ENCODE results near the gene GHR.

GHR gene

DNA sequence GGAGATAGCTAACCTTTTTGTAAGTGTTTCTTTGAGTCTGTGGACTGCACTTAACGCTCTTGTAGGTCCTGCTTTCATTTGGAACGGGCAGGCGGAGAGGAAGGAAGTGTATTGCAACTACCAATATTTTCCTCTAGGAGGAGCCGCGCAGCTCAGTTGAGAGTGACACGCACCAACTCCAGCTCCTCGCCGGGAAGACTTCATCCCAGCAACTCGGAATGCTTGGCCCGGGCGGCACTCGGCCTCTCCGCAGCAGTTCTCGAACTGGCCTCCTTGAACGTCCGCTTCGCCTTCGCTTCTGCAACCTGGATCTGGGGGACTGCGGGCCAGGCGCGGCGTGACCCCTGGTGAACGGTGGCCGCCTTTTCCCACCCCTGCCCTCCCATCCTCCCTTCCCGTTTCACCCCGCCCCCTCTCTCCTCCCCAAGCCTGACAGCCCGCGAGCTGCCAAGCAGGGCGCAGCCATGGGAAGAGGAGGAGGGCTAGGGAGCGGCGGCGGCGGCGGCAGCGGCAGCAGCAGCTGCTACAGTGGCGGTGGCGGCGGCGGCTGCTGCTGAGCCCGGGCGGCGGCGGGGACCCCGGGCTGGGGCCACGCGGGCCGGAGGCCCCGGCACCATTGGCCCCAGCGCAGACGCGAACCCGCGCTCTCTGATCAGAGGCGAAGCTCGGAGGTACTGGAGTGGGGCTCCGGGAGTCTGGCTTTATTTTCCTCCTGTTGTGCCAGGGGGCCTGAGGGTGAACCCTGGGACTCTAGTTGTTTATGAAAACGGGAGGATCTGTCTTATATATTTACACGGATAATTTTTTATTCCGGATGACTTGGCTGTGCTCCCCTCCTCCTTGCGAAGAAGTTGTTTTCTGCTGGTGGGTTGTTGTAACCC is at the start of gene GHR:
Gene GHR, plus strand, starts transcription at position 155 of the 881 bp plus-strand sequence. CDS start 142,436 bp downstream, outside the sequence.
- DNase-seq (ENCODE audit: low read depth in 4 of 4, low spot score in 1 of 4), result no peak

DNA sequence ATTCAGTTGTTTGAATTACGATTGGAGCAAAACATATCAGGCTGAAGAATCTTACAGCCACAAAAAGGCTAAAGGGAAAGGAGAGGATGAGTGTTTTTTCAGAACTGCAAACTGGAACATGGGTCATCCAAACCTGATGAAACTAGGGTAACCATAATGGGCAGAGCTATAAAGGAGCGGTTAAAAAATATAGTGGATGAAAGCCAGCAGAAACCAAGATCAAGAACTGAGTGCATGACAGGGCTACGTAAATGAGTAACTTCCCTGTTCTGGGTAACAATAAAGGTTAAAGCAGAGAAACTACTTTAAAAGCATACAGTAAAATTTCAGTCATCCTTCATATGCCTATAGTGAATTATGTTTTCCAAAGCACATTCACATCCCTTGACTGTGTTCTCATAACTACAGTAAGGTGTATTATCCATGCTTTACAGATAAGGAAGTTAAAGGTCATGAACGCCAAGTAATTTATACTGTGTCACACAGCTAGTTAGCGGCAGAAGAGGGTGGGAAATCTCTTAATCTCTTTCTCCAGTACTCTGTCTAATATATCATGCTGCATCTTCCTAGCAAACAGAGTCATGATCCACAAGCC is 48.5 kb upstream of the GHR start:
- DNase-seq (ENCODE audit: low read depth in 4 of 4, low spot score in 1 of 4), result no peak

DNA sequence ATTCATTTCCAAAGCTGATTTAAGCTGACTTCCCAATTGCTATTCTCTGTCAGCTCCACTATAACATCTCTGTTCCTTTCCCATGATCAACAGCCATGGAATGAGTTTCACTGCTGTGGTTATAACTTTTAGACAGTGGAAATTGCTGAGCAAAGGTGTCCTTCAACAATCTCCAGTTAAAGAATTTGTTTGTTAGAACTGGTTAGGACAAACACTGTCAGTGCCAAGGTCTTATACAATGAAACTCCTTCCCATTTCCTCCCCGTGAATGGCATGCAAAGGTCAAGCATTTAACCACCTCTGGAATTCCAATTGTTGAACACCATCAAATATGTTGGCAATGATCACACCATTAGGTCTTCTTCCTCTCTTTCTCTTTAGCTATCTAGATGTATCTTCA is 45.7 kb upstream of the GHR start:
- DNase-seq (ENCODE audit: low read depth in 4 of 4, low spot score in 1 of 4), result no peak

DNA sequence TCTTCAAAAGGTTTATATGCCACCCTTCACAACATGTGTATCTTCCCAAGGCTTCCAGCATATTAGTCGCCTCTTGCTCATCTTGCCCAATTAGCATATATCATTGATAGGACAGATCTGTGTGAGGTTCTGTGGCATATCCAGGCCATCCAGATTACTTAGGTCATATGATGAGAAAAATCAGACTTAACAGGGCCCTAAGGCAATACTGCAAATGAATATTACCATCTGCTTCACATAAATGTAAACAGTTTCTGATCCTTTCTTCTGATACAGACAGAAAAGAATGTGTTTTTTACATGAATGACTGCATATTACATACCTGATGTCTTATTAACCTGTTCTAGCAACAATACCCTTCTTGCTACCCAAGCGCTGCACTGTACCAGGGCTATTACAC is 41.3 kb upstream of the GHR start:
- DNase-seq (ENCODE audit: low read depth in 4 of 4, low spot score in 1 of 4), result no peak

DNA sequence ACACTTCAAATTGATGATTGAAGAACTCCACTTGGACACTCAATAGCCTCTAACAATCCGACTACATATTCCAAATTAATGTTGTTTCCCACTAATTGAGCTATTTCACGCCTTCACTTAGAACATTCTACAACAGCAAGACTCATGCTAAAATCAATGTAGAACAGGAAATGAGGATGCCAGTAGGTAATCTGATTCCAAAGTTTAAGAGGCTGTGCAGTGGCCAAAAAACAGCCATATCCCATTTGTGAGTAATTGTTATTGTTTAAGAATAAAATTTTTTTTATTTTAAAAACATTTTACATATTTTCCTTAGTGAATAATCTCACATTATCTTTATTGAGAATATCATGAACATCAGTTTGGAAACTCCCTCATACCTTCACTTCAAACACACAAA is 35.7 kb upstream of the GHR start:
- no peak for DNase-seq (ENCODE audit: low read depth in 4 of 4, low spot score in 1 of 4)

DNA sequence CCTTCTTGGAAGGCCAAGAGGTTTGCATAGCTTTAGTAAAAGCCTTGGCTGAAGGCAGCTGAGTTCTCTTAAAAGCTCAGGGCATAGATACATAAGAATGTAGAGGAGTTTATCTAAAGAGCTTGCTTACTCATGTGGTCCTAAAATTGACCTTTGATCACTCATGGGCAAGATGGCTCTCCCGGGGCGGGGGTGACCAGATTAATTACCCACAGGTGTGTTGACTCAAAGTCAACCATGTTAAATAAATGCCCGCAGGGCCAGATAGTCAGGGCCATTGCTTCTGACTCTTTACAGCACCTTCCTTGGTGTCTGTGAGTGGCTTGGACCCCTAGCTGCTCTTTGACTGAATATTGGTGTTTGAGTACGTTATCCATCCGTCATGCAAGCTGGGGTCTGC is 33.1 kb upstream of the GHR start:
- no peak for DNase-seq (ENCODE audit: low read depth in 4 of 4, low spot score in 1 of 4)

DNA sequence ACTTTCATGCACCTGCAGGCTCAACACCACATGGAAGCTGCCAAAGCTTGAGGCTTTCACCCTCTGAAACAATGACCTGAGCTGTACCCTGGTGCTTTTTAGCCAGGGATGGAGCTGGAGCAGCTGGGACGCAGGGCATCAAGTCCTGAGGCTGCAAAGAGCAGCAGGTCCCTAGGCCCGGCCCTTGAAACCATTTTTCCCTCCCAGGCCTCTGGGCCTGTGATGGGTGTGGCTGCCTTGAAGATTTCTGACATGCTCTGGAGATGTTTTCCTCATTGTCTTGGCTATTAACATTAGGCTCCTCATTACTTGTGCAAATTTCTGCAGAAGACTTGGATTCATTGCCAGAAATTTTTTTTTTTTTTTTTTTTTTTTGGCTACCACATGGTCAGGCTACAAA is 30.3 kb upstream of the GHR start:
- DNase-seq (ENCODE audit: low read depth in 4 of 4, low spot score in 1 of 4), result no peak

DNA sequence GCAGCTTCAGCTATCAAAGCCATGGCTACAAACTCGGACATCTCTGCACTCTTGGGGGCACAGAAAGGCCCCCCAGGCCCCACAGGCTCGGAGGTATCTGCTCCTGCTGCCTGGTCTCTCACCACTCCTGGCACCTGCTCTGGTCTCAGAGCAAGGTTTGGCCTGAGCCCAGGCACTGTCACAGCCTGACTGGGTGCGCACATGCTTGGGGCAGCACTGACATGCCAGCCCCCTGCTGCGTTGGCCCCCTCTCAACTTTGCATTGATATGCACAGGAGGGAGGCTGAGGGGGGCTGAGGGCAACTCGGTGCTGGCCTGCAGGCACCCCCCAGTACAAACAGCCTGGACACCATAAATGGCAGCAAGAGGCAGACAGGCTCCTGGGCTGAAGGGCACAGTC is 27.1 kb upstream of the GHR start:
- DNase-seq (ENCODE audit: low read depth in 4 of 4, low spot score in 1 of 4), result no peak

DNA sequence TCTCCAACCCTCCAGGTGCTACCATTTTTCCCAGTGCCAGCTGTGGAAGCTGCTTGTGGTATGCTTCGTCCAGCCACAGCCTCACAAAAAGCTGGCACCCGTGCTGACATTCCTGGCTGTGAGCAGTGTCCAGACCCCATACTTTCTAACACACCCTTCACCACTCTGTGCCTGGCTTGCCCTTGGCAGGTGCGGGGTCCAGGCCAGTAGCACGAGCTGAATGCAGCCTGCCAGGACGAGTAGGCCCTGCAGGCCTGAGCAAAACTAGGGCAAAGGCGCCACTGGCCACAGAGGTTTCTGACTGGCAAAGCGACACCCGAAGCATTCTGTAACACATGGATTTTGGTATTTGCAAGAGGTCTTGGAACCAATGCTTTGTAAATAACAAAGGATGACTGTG is 26.0 kb upstream of the GHR start:
- no peak for DNase-seq (ENCODE audit: low read depth in 4 of 4, low spot score in 1 of 4)

DNA sequence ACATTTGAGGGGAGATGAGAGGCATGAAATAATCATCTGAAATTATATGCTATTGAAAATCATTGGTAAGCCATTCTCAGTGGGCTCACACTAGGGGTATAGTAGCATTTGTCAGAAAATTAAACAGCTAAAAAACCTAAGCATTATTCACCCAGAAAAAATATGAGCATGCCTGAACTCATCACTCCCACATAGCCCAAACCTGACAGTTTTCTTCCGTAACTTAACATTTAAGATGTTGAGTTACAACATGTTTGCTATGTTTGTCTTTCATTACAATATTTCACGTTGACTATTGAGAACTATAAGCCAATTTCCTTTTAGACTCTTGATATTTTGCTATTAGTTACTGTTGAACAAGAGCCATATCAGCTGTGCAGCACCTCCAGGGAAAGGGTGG is 23.5 kb upstream of the GHR start:
- no peak for DNase-seq (ENCODE audit: low read depth in 4 of 4, low spot score in 1 of 4)

DNA sequence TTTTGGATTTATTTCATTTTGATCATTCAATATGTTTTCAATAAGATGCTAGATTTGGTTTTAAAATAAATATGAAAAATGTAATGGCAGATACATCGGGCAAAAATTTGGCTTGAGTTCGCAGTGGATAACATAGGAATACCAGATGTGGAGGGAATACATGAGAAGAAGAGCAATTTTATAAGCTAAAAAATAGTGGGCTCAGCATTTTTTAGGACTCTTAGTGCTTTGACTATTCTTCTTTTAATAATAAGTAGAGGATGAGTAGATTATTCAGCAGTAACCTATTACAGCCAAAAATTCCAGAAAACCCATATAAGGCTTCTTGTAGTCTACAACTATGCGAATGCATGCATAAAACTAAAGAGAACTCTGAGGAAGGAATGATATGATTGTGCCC is 22.8 kb upstream of the GHR start:
- no peak for DNase-seq (ENCODE audit: low read depth in 4 of 4, low spot score in 1 of 4)

DNA sequence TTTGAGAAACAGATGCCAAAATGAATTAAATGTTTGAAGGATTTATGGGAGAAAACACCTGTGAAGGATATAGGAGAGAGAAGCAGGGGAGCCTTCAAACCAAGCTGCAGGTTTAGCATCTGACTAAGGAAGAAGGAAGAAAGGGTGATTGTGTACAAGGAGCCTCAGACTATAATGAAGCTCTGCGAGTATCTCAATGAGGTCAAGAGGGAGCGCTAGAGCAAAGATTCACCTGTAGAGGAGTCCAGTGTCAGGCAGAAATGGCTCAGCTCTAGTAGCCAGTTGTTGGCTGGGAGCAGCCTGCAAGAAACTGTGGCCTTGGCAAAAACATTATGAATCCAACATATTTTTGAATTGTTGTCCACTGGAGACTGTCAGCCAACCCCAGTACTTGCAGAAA is 20.0 kb upstream of the GHR start:
- DNase-seq (ENCODE audit: low read depth in 4 of 4, low spot score in 1 of 4), result no peak

DNA sequence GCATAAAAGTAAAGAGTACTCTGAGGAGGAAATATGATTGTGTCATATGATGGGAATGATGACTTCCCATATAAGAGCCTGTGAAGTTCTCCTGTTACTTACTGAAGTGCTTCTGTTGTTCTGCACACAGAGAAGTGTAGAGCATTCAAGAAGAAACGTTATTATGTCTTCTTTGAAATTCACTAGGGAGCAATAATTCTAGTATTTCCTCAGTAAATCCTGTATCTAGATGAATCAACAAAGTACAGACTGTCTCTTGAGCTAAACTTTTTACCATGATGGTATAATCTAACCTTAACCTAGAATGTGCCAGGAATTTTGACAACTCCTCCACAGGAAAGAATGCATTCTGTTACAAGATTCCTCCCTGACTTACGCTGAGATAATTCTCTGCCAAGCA is 18.9 kb upstream of the GHR start:
- no peak for DNase-seq (ENCODE audit: low read depth in 4 of 4, low spot score in 1 of 4)

DNA sequence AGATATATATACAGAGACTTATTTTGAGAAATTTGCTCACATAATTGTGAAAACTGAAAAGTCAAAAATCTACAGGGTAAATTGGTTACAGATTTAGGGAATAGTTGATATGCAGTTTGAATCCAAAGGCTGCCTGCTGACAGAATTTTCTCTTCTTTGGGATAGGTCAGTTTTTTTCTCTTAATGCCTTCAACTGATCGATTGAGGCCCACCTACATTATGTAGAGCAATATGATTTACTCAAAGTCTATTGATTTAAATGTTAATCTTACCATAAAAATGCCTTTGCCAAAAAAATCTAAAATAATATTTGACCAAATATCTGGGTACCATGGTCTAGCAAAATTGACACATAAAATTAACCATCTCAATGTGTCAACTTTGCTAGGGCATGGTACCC is 3.9 kb upstream of the GHR start:
- no peak for DNase-seq (ENCODE audit: low read depth in 4 of 4, low spot score in 1 of 4)

DNA sequence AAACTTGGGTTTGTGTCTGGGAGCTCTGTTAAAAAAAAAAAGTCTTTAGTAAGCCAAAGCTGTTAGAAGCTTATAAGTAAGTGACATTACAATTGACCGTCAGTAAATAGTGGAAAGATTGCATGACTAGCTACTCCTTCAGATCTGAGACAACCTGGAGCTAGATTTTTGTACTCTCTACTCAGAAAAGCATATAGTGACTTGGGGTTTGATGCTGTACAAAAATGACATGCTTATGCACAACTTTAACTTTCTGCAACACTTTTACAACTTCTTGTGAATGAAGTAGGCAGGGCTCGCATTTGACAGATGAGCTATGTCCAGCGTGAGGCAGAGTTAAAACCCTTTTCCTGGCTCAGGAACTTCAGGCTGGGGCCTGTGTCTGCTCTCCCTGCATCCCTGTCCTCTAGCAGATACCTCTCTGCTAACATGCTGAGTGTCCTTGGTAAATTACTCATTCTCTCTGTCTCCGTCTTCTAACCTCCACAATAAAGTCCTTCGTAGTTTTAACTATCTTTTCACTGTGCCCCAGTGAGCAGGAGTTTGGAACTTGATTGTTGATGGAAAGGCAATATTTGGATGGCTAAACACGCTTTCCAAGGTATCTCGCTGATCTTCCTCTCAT is 471 bp upstream of the GHR start:
- no peak for DNase-seq (ENCODE audit: low read depth in 4 of 4, low spot score in 1 of 4)

DNA sequence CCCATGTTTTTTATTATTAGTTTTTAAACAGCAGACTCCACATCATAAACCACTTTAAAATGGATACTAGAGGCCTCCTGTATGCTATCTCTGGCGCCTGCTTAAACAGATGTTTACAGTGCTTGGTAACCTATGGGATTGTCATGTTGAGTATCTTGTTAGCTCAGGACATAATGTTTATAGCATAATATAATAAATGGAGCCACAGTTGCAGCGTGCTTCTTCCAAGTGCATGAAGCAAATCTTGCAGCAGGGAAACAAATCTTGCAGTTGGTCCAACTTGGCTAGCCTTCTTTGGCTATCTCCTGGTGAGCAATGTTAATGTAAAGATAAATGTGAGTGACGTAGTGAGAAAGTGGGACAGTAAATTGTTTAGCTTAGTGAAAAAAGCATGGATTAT is 2.8 kb downstream of the GHR start:
- no peak for DNase-seq (ENCODE audit: low read depth in 4 of 4, low spot score in 1 of 4)

DNA sequence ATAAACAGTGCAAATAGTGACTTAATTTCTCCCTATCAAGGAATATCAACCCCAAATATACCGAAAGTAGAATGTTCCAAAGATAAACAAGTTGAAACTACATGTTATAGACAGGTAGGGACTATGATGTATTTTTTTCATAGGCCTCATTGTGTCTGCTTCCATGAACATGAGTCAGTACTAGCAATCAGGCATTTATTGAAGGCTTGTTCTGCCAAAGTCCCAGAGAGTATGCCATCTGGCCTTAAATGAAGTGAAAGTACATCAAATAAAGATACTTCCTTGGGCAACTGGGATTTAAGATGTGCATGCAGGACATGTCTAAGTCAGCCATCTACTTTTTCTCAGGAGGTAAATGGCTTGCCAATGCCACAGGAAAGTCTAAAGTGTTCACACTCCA is 6.5 kb downstream of the GHR start:
- DNase-seq (ENCODE audit: low read depth in 4 of 4, low spot score in 1 of 4), result no peak

DNA sequence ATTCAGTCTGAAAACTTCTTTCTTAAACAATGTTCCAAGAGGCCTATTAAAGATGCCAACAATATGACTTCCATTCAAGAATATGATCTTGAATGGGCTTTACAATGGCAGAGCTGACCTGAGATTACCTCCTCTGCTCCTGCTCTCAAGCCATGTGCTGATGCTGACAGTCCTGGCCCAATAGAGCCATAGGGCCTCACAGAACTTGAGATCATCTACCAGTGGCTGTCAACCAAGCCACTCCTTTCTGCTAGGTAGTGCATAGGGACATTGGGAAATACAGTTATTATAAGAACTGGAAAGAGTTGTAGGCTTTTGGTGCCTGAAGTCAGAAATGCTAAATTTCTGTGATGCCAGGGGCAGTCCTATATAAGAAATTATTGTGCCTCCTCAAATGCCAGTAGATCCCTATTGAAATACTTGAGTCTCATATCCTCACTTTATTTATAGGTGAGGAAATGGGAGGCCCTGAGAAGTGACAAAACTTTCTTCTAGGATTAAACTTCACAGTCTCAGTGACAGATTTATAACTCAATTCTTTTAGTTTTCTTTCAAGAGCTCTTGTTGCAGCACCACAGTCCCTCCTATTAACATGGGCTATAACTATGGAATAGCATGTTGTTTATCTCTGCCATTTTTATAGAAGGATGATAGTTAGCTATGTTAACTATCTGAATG is 10.9 kb downstream of the GHR start:
- DNase-seq (ENCODE audit: low read depth in 4 of 4, low spot score in 1 of 4), result no peak

DNA sequence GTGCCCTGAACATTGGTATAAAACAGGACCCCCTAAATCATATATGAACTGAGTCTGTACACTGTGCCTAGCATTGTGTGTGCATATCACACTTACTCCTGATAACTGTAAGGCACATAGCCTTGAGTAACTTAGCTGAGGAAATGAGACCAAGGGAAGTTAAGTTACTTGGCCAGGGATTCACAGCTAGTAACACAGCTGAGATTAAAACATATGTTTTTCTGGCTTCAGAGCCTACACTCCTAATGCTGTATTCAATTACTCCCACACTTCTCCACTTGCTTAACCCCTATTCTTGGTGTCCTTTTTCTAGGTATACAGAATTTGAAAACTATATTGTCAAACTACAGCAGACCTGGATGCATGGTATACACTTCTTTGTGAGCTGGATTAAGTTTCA is 12.8 kb downstream of the GHR start:
- DNase-seq (ENCODE audit: low read depth in 4 of 4, low spot score in 1 of 4), result no peak

DNA sequence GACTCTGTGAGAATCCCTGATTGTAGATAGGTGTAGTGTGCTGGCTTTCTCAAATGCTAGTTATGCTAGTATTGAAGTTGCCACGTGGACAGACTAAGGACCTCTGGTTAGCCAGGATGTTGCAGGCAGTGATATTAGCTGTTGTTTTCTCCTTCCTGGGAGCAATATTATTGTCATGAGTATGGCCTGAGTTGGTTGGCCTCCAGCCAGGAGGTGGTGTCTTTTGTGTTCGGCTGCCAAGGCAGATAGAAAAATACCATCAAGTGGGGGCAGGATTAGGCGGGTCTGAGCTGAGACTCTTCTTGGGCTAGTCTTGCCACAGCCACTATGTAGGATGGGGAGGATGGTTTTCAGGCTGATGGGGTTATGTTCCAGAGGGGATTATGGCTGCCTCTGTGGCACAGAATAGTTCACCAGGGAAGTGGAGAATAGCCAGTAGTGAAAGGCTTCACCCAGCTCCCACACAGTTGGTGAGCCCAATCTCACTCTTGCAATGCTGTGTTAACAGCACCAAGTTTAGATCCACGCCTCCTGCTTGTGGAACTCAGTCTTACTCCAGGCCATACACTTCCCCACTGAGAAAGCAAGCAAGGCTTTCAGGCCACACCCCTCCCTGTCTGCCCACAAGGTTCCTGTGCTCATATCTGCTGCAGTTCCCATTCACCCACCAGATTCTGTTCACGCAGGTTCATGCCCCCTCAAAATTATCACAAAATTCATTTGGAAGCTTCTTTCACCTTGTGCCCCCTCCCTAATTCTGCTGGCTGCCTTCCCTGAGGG is 31.2 kb downstream of the GHR start:
- DNase-seq (ENCODE audit: low read depth in 4 of 4, low spot score in 1 of 4), result no peak

DNA sequence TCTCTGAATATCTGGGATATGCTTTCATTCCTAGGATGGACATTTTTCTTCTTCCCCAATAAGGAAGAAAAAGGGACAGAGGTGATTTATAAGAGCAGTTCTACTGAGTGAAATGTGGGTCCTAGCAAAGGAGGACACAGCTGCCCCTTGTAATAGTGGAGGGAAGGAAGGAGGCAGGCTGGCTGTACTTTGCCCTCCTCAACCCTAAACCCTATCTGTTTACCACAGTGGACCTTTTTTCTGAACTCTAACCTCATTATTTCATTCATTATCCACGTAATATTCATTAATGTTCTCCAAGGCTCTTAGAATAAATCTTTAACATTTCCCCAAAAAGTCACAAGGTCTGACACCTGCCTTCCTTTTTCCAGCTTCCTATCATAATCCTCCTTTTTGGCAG is 37.8 kb downstream of the GHR start:
- no peak for DNase-seq (ENCODE audit: low read depth in 4 of 4, low spot score in 1 of 4)
